Stimulated activated CD8-positive, alpha-beta memory T cell treated with anti-CD3 and anti-CD28 coated beads, Interleukin-15, amount 100 ng/mL, for 48 hours (primary cell): Measurements from ENCODE around the gene S1PR5.
A peak's percentile ranks its signal among the peaks of the same experiment; 100 is the strongest.

Experiments
- DNase-seq, 2 donors: peaks; one replicate each; pipeline ENCODE4 v3.0.0-alpha.2; 2020; ENCODE audit warnings: low read depth in 2 of 2

S1PR5 gene

GRCh38 chr19:10516064-10516385 lies 1.2 kb downstream of the S1PR5 start:
- no peak for DNase-seq

- DNase-seq, result peak; percentile 34 to 51
Measured at GRCh38 chr19:10514211-10515145, 2.8 kb downstream of the S1PR5 start.

- DNase-seq, result no peak
Measured at GRCh38 chr19:10513223-10513622, 4.0 kb downstream of the S1PR5 start.

GRCh38 chr19:10510301-10510802 lies 6.9 kb downstream of the S1PR5 start:
- DNase-seq, result no peak

- peak; percentile 29 to 44 for DNase-seq
Measured at GRCh38 chr19:10508707-10509106, 8.5 kb downstream of the S1PR5 start.

GRCh38 chr19:10508036-10508435 lies 9.2 kb downstream of the S1PR5 start:
- DNase-seq, result no peak

- peak; percentile 66 to 71 for DNase-seq
Measured at GRCh38 chr19:10505583-10506229, 11.5 kb downstream of the S1PR5 start.

GRCh38 chr19:10503002-10503789 lies 14.1 kb downstream of the S1PR5 start, which contains the start of gene KEAP1:
Gene KEAP1 (minus strand): TSS chr19:10503356. CDS start chr19:10500033, 3,323 bp downstream.
- DNase-seq, result no peak

- DNase-seq, result peak; percentile 88 to 89
Measured at GRCh38 chr19:10502524-10503001, 14.7 kb downstream of the S1PR5 start.

- DNase-seq, result peak in 1 of 2 donors; percentile 36
Measured at GRCh38 chr19:10501971-10502523, 15.2 kb downstream of the S1PR5 start.

GRCh38 chr19:10500247-10500592 lies 17.0 kb downstream of the S1PR5 start:
- no peak for DNase-seq

GRCh38 chr19:10499550-10500246 lies 17.5 kb downstream of the S1PR5 start:
- no peak for DNase-seq

- DNase-seq, result no peak
Measured at GRCh38 chr19:10497371-10497770, 19.9 kb downstream of the S1PR5 start.

- no peak for DNase-seq
Measured at GRCh38 chr19:10491472-10492047, 25.7 kb downstream of the S1PR5 start.

GRCh38 chr19:10486551-10486950 lies 30.7 kb downstream of the S1PR5 start:
- no peak for DNase-seq

- peak; percentile 84 to 85 for DNase-seq
Measured at GRCh38 chr19:10478903-10479384, 38.3 kb downstream of the S1PR5 start.

GRCh38 chr19:10478476-10478875 lies 38.8 kb downstream of the S1PR5 start:
- no peak for DNase-seq

- no peak for DNase-seq
Measured at GRCh38 chr19:10474962-10475451, 42.2 kb downstream of the S1PR5 start.

GRCh38 chr19:10473192-10473591 lies 44.1 kb downstream of the S1PR5 start:
- DNase-seq, result no peak

GRCh38 chr19:10471909-10472308 lies 45.3 kb downstream of the S1PR5 start:
- no peak for DNase-seq
